Left ventricle myocardium superior (tissue), 1 donor: ENCODE measurements around the gene C16orf86. TPM values are rescaled to one million over a fixed set of nuclear protein-coding genes. Genes with fewer than 3 reads are reported as not detected.
"Not testable (repeated sequence)": the region's sequence is repeated elsewhere in the genome, so short reads cannot be mapped to it uniquely, and the experiment has no call there.

Experiments
- ATAC-seq: fragments of 200-7000 bp; cut with Tn5 transposase; one replicate; pipeline ENCODE4 v1.9.1; 2020; ENCODE audit warnings: mild to moderate bottlenecking, moderate library complexity
- DNase-seq: peaks from one replicate; pipeline ENCODE4 v3.0.0-alpha.2; 2020
- intact Hi-C: fragments of 100-400 bp; cut with micrococcal nuclease; formaldehyde crosslinking; loops from one replicate; pipeline ENCODE4 v1.11.0; 2022
- total RNA-seq: library from RNA; stranded (reverse); fragmentation: NEBNext Ultra II Directional; extraction: Animal tissue kit (Norgen Biotek cat#: 25700); gene quantifications from one replicate; pipeline ENCODE4 v1.2.1, GENCODE V29; 2021
- donor health status: DM: no; HTN: yes; CAD: no; lungs with severe emphysema.

Gene C16orf86
- total RNA-seq, 1 donor from 2014 or later = 2.2 TPM

DNA sequence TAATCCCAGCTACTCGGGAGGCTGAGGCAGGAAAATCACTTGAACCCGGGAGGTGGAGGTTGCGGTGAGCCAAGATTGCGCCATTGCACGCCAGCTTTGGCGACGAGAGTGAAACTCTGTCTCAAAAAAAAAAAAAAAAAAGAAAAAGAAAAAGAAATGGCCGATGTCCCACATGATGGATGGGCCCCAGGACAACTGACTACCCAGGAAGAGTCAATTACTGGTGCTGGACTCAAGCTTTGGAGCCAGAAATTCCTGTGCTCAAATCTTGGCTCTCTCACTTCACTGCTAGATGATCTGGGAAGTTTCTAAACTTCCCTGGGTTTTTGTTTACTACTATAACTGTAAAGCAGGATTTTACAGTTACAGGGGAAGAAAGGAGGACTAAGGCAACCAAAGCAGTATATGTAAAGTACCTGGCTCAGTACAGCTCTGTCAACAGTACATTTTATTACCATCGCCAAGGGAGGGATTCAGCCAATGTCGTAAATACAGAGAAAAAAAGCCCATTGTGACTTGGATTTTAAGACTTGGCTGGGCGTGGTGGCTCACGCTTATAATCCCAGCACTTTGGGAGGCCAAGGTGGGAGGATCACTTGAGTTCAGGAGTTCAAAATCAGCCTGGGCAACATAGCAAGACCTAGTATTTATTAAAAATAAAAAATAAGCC, 11.9 kb downstream of the C16orf86 start:
- intact Hi-C loops = no loop called here
- DNase-seq (no peak), ATAC-seq (no peak)

DNA sequence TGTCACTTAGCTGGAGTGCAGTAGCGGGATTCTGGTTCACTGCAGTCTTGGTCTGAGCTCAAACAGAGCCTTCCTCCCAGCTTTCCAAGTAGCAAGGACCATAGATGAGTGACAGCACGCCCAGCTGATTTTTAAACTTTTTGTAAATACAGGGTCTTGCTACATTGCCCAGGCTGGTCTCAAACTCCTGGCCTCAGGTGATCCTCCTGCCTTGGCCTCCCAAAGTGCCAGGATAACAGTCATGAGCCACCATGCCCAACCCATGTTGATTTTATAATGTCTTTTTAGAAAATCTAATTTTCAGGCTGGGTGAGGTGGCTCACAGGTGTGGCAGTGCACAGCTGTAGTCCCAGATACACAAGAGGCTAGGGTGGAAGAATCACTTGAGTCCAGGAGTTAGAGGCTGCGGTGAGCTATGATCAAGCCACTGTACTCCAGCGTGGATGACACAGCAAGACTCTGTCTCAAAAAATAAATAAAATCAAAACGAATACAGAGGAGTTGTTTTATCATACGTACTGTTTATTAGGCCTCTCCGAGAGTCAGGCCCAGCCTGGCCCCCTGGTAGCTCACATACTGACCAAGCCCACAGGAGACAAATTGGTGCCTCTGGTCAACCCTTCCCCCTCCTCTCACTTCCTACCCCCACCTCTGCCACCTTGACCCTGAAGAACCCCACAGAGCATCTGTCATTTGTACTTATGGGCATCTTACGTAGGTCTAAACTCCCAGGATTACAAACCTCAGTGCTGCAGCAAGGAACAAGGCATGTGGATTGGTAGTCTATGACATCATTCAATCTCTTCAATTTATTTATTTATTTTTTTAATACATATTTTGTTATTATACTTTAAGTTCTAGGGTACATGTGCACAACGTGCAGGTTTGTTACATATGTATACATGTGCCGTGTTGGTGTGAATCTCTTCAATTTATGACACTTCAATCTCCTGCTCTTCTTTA, 13.6 kb downstream of the C16orf86 start:
- intact Hi-C loops = no loop called here
- DNase-seq (no peak), ATAC-seq (no peak)

DNA sequence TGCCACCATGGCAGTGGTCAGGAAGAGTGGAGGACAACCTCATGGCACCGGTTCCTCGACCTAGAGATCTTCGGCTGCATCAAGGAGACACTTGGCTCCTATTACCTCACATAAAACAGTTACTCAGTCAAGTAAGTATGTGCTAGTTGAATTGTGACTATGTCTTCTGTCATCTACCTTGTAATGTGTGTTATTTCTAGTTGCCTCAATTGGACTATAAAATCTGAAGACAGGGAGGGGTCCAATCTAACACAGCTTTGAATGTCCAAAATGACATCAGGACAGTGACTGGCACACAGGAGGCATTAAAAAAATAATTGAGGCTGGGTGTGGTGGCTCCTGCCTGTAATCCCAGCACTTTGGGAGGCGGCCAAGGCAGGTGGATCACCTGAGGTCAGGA, 17.2 kb downstream of the C16orf86 start:
- intact Hi-C loops = no loop called here
- no peak for DNase-seq
- ATAC-seq = no peak

DNA sequence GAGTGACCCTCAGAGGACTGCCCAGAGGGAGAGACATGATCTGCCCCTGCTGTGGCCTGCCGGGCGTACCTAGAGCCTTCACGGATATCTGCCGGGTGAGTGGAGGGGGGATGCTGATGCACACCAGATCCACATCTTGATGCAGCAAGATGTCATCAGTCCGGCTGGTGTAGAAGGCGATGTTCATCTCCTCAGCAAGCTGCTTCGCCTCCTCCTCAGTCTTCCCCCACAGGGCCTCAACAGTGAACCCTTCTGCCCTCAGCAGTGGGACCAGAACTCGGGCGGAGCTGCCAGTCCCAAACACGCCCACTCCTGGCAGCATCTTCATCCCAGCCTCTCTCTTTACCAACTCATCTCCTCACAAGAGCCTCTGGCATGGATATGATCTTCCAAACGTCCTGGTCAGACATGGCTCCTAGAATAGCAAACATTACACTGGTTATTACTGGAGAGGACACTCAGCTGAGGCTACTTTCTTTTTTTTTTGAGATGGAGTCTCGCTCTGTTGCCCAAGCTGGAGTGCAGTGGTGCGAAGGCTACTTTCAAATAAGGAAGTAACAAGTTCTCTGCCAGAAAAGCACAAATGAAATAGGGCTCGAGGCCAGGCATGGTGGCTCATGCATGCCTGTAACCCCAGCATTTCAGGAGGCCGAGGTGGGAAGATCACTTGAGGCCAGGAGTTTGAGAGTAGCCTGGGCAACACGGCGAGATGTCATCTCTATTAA, 18.9 kb downstream of the C16orf86 start:
- no peak for DNase-seq
- no peak for ATAC-seq
- intact Hi-C loops = no loop called here

DNA sequence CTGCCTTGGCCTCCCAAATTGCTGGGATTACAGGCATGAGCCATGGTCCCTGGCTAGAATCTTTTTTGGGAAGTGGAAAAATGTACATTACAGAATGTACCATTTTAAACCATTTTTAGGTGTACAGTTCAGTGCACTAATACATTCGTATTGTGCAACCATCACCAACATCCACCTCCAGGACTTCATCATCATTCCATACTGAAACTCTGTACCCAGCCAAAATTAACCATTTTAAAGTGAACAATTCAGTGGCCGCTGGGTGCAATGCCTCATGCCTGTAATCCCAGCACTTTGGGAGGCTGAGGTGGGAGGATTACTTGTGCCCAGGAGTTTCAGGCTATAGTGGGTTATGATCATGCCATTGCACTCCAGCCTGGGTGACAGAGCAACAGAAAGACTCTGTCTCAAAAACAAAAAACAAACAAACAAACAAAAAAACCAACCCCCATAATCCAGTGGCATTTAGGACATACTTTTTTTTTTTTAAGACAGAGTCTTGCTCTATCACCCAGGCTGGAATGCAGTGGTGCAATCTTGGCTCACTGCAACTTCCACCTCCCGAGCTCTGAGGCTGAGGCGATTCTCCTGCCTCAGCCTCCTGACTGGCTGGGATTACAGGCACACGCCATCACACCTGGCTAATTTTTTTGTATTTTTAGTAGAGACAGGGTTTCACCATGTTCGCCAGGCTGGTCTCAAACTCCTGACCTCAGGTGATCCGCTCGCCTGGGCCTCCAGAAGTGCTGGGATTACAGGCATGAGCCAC, 27.1 kb downstream of the C16orf86 start:
- intact Hi-C loops, ATAC-seq, DNase-seq: not testable (repeated sequence)

DNA sequence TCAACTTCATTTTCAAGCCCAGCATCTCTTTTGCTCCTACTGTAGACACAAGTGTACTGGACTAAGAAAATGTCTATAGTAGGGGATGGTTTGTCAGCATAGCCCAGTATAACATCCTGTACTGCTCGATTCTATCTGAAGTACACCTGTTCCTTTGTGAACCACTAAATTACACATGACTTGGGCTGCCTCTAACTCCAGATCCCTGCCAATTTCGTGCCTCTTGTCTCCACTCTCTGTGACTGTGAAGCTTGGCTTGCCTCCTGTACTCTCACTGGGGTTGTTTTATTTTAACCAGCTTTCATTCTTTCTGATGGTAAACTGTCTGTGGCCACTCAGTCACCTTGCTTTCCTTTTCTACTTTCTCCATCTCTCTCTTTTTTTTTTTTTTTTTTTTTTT, 28.0 kb downstream of the C16orf86 start:
- peak; percentile 75 for ATAC-seq
- intact Hi-C loops = no loop called here

DNA sequence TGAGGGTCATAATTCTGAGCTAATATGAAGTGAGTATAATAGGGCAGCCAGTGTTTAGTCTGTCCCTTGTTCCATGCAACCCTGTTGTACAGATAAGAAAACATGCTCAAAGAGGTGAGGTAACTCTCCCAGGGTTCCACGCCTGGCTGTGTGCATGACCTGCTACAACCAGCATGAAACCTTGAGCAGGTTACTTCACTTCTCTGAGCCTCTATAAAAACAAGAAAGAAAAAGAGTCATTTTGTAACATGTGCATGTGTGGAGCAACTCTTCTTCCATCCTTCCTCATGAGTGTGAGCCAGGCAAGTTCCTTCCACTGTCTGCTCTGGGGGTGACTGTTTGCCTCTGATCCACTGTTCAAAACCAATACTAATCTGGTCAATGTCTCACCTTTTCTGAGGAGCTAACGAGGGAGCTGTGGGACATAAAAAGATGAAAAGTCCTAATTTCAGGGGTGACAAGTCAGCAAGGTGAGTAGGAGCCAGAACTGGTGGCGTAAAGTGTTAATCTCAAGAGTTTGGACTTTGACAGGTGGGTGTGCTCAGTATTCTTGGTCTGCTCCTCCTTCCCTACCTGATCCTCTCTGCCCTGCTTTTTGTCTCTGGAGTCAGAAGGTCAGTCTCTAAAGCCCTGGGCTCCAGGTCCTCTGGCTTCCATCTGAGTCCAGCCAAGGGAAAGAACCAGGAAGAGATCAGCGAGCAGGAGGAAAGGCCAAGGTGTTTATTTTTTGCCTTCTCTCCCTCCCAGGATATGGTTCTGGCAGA, 31.0 kb downstream of the C16orf86 start:
- intact Hi-C loops = no loop called here
- no peak for ATAC-seq

More for the DNA sequence above, 28.0 kb downstream of the C16orf86 start:
- DNase-seq = no peak

DNA sequence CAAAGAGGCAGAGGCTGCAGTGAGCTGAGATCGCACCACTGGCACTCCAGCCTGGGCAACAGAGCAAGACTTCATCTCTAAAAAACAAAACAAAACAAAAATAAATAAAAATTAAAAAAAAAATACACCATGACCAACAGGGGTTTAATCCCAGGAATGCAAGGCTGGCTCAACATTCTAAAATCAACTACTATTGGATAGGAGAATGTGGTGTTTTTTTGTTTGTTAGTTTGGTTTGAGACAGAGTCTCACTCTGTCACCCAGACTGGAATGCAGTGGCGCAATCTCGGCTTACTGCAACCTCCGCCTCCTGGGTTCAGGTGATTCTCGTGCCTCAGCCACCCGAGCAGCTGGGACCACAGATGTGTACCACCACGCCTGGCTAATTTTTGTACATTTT, 32.7 kb downstream of the C16orf86 start:
- intact Hi-C loops = no loop called here
- ATAC-seq (no peak), DNase-seq (no peak)

More for the DNA sequence above, 31.0 kb downstream of the C16orf86 start:
- no peak for DNase-seq

DNA sequence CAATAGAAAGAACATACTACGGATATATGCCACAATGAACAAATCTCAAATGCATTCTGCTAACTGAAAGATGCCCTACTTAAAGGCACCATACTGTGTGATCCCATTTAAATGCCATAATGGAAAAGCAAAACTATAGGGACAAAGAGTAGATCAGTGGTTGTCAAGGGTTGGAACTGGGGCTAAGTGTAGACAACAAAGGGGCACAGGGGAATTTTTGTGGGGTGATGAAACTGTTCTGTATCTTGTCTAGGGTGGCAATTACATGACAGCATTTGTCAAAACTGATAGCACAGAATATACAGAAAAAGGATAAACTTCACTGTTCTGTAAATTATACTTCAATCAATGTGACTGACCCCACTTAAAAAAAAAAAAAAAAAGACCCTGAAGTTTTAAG, 34.8 kb downstream of the C16orf86 start:
- no peak for ATAC-seq
- intact Hi-C loops = no loop called here
- DNase-seq = no peak

DNA sequence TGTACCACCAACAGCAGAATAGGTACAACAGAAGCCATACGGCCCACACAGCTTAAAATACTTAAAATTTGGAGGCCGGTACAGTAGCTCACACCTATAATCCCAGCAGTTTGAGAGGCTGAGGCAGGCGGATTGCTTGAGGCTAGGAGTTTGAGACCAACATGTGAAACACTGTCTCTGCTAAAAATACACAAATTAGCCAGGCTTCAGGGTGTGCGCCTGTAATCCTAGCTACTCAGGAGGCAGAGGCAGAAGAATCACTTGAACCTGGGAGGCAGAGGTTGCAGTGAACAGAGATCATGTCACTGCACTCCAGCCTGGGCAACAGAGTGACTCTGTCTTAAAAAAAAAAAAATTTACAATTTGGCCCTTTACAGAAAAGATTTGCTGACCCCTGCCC, 35.5 kb downstream of the C16orf86 start:
- DNase-seq (no peak), ATAC-seq (no peak)
- intact Hi-C loops = no loop called here

DNA sequence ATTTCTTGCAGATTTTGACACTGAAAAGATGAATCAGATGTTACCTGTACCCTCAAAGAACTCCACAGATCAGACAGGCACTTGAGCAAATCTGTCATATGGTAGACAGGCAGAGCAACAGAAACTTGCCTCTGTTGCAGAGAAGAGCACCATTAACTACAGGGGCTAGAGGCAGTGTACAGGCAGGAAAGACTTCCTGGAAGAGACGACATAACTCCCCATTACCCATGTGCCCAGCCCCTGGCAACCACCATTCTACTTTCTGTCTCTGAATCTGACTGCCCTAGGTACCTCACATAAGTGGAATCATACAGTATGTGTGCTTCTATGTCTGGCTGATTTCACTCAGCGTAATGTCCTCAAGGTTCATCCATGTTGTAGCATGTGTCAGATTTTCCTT, 37.0 kb downstream of the C16orf86 start:
- DNase-seq (no peak), ATAC-seq (no peak)
- intact Hi-C loops = no loop called here

DNA sequence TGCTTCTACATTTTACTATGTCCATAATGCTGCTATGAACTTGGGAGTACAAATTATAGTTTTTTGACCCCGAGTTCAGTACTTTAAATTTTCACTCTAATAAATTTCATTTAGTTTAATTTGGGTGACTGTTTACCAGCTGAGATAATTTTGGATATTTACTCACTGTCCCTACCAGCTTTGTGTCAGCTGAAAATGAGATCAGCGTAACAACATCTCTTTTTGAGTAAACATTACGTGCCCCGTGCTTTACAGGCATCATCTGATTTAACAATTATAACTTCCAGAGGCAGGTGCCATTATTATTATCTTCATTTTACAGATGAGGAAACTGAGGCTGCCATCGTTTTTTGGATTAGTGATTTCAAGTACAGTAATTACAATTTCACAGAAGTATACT, 37.5 kb downstream of the C16orf86 start:
- ATAC-seq (no peak), DNase-seq (no peak)
- intact Hi-C loops = no loop called here

DNA sequence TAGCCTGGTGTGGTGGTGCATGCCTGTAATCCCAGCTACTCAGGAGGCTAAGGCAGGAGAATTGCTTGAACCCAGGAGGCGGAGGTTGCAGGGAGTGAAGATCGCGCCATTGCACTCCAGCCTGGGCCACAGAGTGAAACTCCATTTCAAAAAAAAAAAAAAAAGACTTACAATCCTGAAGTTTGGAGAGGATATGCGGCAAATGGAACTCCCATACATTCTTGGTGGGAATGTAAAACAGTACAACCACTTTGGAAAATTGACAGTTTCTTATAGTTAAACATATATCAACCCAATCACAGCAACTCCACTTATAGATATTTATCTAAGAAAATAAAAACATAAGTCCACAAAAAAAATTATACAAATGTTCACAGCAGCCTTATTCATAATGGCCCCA, 40.6 kb downstream of the C16orf86 start:
- intact Hi-C loops = no loop called here
- DNase-seq (no peak), ATAC-seq (no peak)

DNA sequence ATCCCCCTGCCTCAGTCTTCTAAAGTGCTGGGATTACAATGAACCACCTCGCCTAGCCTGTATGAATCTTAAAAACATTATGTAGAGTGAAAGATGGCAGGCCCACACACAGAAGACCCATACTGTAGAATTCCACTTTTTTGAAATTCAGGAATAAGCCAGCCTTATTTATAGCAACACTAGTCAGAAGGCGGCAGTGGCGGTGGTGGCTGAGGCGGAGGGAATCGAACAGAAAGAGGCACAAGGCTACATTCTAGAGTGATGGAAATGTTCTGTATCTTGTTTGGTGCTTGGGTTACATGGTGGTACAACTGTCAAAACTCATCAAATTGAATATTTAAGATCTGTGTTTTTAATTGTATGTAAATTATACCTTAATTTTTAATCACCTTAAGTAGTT, 41.2 kb downstream of the C16orf86 start:
- intact Hi-C loops = no loop called here
- DNase-seq = no peak
- no peak for ATAC-seq

DNA sequence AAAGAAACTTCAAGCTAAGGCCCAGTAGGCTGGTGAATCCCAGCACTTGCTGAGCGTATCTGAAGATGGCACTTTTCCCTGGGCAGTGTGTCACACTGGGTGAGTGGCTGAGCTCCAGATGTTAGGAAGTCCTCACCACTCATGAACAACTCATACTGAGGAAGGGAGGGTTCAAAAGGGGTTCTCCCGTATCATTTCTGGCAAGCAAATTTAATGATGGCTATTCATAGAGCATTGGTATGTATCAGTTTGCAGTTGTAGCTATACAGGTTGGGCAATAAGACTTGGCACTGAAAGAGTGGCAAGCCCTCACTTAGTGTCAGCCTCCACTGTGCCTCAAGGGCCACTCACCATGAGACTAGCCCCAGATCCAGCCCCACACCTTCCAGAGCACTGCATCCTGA, 41.8 kb downstream of the C16orf86 start:
- ATAC-seq = no peak
- intact Hi-C loops = no loop called here

DNA sequence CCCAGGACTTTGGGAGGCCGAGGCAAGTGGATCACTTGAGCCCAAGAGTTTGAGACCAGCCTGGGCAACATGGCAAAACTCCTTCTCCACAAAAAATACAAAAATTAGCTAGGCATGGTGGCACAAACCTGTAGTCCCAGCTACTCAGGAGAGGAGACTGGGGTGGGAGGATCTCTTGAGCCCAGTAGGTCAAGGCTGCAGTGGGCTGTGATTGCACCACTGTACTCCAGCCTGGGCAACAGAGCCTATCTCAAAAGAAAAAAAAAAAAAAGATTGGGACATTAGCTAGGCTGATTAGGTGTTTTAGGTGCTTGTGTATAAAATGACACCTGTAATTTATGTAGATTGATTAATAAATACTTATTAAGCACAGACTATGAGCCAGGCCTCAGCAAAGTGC, 42.4 kb downstream of the C16orf86 start:
- intact Hi-C loops = no loop called here
- no peak for DNase-seq
- ATAC-seq = no peak

More for the DNA sequence above, 41.8 kb downstream of the C16orf86 start:
- no peak for DNase-seq

DNA sequence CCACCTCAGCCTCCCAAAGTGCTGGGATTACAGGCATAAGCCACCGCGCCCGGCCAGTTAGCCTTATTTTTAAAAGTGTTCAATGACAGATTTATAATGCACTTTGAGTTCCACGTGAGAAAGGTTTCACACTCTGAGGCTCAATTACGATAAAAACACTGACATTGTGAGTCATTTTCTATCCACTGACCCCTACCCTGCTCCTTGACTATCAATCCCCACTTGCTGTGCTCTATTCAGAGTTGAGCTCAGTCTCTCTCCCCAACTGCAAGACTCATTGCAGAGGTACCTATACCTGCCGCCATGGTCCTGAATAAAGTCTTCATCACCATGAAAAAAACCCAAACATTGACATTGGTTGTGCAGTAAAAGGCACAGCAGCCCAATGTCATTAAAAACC, 44.0 kb downstream of the C16orf86 start:
- intact Hi-C loops = no loop called here
- DNase-seq = no peak
- ATAC-seq = no peak

DNA sequence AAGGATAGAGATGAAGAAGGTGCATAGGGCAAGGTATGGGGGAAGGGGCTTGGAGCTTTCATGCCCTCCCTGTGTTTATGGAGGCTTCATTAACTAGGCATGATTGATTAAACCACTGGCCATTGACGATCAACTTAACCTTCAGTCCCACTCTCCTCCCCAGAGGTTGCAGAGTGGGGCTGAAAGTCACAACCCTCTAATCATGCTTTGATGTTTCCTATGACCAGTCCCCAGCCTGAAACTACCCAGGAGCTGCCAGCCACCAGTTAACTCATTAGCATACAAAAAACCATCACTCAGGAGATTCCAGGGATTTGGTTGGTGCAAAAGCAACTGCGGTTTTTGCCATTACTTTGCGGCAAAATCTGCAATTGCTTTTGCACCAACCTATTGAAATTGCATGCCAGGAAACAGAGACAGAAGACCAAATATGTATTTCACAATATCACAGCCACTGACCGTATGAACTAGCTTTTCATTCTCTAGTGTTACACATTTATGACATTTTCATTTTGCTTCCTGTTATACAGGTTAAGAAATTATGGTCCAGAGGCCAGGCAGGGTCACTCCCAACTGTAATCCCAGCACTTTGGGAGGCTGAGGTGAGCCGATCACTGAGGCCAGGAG, 47.1 kb downstream of the C16orf86 start:
- DNase-seq (no peak), ATAC-seq (no peak)
- intact Hi-C loops = no loop called here
